NOMO-1 treated with dmso at 0.1 percent for 144 hours (cell line): ENCODE results near the gene HES7.
A peak's percentile ranks its signal among the peaks of the same experiment; 100 is the strongest.

ENCODE experiments used
- DNase-seq: peaks from one replicate; lab custom pipeline; 2025; ENCODE audit not compliant: unreplicated experiment; lab: John Stamatoyannopoulos, UW

Gene HES7

GRCh38 chr17:8075574-8076342 is 48.1 kb downstream of the HES7 start:
- DNase-seq: no peak

- DNase-seq: no peak
Observed at GRCh38 chr17:8075081-8075480, 48.8 kb downstream of the HES7 start.

GRCh38 chr17:8074554-8074953 is 49.4 kb downstream of the HES7 start:
- DNase-seq: no peak

GRCh38 chr17:8073627-8074484 is 50.0 kb downstream of the HES7 start:
- peak; percentile 28 for DNase-seq

- DNase-seq: no peak
Observed at GRCh38 chr17:8072729-8073461, 51.0 kb downstream of the HES7 start.

GRCh38 chr17:8072341-8072728 is 51.6 kb downstream of the HES7 start:
- no peak for DNase-seq

- no peak for DNase-seq
Observed at GRCh38 chr17:8071496-8071895, 52.4 kb downstream of the HES7 start.
